ENCODE measurements around the gene BBS10.

GRCh38 chr12:76316468-76316867 is 31.7 kb downstream of the BBS10 start:
- no peak for TF ChIP-seq NR2C2 (CRISPR knock-in tag; IDR thresholded peaks at IDR 0.05)
- no peak for TF ChIP-seq ATF2 (CRISPR knock-in tag; IDR thresholded peaks at IDR 0.05; ENCODE audit: borderline replicate concordance, low read depth)
- TF ChIP-seq, protein P1, sequence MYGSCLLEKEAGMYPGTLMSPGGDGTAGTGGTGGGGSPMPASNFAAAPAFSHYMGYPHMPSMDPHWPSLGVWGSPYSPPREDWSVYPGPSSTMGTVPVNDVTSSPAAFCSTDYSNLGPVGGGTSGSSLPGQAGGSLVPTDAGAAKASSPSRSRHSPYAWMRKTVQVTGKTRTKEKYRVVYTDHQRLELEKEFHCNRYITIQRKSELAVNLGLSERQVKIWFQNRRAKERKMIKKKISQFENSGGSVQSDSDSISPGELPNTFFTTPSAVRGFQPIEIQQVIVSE (CRISPR knock-in tag; IDR thresholded peaks at IDR 0.05; ENCODE audit: borderline replicate concordance) = no peak
- TF ChIP-seq NR1H2 (CRISPR knock-in tag; IDR thresholded peaks at IDR 0.05) = no peak
- TF ChIP-seq, protein P2, sequence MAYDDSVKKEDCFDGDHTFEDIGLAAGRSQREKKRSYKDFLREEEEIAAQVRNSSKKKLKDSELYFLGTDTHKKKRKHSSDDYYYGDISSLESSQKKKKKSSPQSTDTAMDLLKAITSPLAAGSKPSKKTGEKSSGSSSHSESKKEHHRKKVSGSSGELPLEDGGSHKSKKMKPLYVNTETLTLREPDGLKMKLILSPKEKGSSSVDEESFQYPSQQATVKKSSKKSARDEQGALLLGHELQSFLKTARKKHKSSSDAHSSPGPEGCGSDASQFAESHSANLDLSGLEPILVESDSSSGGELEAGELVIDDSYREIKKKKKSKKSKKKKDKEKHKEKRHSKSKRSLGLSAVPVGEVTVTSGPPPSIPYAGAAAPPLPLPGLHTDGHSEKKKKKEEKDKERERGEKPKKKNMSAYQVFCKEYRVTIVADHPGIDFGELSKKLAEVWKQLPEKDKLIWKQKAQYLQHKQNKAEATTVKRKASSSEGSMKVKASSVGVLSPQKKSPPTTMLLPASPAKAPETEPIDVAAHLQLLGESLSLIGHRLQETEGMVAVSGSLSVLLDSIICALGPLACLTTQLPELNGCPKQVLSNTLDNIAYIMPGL (CRISPR knock-in tag; IDR thresholded peaks at IDR 0.05) = no peak
- no peak for TF ChIP-seq CTCF (IDR thresholded peaks at IDR 0.05)
- TF ChIP-seq, protein P3, sequence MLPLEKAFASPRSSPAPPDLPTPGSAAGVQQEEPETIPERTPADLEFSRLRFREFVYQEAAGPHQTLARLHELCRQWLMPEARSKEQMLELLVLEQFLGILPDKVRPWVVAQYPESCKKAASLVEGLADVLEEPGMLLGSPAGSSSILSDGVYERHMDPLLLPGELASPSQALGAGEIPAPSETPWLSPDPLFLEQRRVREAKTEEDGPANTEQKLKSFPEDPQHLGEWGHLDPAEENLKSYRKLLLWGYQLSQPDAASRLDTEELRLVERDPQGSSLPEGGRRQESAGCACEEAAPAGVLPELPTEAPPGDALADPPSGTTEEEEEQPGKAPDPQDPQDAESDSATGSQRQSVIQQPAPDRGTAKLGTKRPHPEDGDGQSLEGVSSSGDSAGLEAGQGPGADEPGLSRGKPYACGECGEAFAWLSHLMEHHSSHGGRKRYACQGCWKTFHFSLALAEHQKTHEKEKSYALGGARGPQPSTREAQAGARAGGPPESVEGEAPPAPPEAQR (CRISPR knock-in tag; IDR thresholded peaks at IDR 0.05) = no peak
